ENCODE measurements around the gene AGK. TPM values are rescaled to one million over a fixed set of nuclear protein-coding genes. Genes with fewer than 3 reads are reported as not detected.
"Not testable (repeated sequence)": the region's sequence is repeated elsewhere in the genome, so short reads cannot be mapped to it uniquely, and the experiment has no call there.

AGK gene
- total RNA-seq, 4 donors from 2014 or later, result 21.0 to 30.8 (median 25.5) TPM

- Histone ChIP-seq H3K27ac (no peak overlapping the region), H3K4me1 (no peaks in the 10 kb centered on the region), H3K9me3 (no peaks in the 10 kb centered on the region), H3K36me3 (peaks cover 0 to 41% of the 10 kb centered on the region in 2 donors), H3K27me3 (no peaks in the 10 kb centered on the region), H3K4me3 (no peak overlapping the region)
- ATAC-seq, result no peak
- TF ChIP-seq POLR2AphosphoS5 (IDR thresholded peaks at IDR 0.05), result no peak
- TF ChIP-seq EP300 (IDR thresholded peaks at IDR 0.05), result no peak
- TF ChIP-seq POLR2A (IDR thresholded peaks at IDR 0.05), result no peak
- TF ChIP-seq, protein P1, sequence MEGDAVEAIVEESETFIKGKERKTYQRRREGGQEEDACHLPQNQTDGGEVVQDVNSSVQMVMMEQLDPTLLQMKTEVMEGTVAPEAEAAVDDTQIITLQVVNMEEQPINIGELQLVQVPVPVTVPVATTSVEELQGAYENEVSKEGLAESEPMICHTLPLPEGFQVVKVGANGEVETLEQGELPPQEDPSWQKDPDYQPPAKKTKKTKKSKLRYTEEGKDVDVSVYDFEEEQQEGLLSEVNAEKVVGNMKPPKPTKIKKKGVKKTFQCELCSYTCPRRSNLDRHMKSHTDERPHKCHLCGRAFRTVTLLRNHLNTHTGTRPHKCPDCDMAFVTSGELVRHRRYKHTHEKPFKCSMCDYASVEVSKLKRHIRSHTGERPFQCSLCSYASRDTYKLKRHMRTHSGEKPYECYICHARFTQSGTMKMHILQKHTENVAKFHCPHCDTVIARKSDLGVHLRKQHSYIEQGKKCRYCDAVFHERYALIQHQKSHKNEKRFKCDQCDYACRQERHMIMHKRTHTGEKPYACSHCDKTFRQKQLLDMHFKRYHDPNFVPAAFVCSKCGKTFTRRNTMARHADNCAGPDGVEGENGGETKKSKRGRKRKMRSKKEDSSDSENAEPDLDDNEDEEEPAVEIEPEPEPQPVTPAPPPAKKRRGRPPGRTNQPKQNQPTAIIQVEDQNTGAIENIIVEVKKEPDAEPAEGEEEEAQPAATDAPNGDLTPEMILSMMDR (IDR thresholded peaks at IDR 0.05), result no peak
- WGBS, 2 donors (ENCODE audit: low coverage in 1 of 2), result 70% methylated on average over 2 of the region's 2 CpGs
Observed at GRCh38 chr7:141640239-141640840, 89.1 kb downstream of the AGK start.

GRCh38 chr7:141641876-141642275 is 90.7 kb downstream of the AGK start:
- WGBS, 2 donors (ENCODE audit: low coverage in 1 of 2), result 68 to 89% methylated on average over 2 to 3 of the region's 3 CpGs
- no peak for ATAC-seq
- H3K27me3 ChIP-seq, result no peaks in the 10 kb centered on the region
- H3K4me1 ChIP-seq, result no peaks in the 10 kb centered on the region
- H3K9me3 ChIP-seq, result no peaks in the 10 kb centered on the region
- H3K36me3 ChIP-seq, result peaks cover 0 to 37% of the 10 kb centered on the region in 2 donors
- TF ChIP-seq EP300 (IDR thresholded peaks at IDR 0.05) (no peak), POLR2A (IDR thresholded peaks at IDR 0.05) (no peak), POLR2AphosphoS5 (IDR thresholded peaks at IDR 0.05) (no peak)
- TF ChIP-seq, protein P1 (IDR thresholded peaks at IDR 0.05), result no peak
- no peak overlapping the region for H3K27ac ChIP-seq
- no peak overlapping the region for H3K4me3 ChIP-seq

- ATAC-seq, result no peak
- H3K9me3 ChIP-seq, result no peaks in the 10 kb centered on the region
- no peak overlapping the region for H3K4me3 ChIP-seq
- no peaks in the 10 kb centered on the region for H3K27me3 ChIP-seq
- TF ChIP-seq POLR2AphosphoS5 (IDR thresholded peaks at IDR 0.05) (no peak), POLR2A (IDR thresholded peaks at IDR 0.05) (no peak), EP300 (IDR thresholded peaks at IDR 0.05) (no peak)
- TF ChIP-seq, protein P1 (IDR thresholded peaks at IDR 0.05), result no peak
- no peak overlapping the region for H3K27ac ChIP-seq
- H3K4me1 ChIP-seq, result peaks cover 0 to 20% (median 3%) of the 10 kb centered on the region in 3 donors
- peaks cover 0 to 35% of the 10 kb centered on the region in 2 donors for H3K36me3 ChIP-seq
Observed at GRCh38 chr7:141645188-141645587, 94.0 kb downstream of the AGK start.

DNA sequence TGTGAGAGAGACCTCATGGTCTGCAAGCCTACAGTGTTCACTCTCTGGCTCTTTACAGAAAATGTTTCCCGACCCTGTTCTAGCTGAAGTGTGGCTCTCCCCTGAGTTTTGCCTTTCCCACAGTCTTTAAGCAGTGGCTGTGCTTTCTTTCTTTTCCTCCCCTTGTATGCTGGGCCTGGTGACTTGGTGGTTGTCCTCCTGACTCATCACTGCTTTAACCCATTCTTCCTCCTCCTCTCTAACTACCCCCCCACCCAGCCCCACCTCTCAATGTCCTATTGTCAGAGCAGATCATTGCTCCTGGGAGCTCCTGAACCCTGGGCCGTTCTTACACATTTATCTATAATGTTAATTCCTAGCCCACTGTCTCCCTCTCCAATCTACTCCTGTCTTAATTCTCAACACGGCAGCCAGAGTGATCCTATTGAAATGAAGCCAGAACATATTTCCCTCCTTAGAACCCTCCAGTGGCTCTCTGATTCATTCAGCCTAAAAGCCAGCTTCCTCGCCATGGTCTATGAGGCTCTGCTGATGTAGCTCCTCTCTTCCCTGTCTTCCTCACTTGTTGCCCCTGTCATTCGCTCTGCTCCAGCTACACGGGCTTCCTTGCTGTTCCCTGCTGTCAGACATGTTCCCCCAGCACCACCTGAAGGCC is 95.7 kb downstream of the AGK start:
- Histone ChIP-seq H3K36me3 (peaks cover 0 to 24% of the 10 kb centered on the region in 2 donors), H3K27me3 (no peaks in the 10 kb centered on the region), H3K4me3 (no peak overlapping the region), H3K27ac (no peak overlapping the region), H3K9me3 (no peaks in the 10 kb centered on the region), H3K4me1 (peaks cover 0 to 20% (median 3%) of the 10 kb centered on the region in 3 donors)
- 77 to 79% methylated on average over 6 of the region's 6 CpGs for WGBS, 2 donors (ENCODE audit: low coverage in 1 of 2)
- TF ChIP-seq POLR2AphosphoS5 (IDR thresholded peaks at IDR 0.05) (no peak), EP300 (IDR thresholded peaks at IDR 0.05) (no peak), POLR2A (IDR thresholded peaks at IDR 0.05) (no peak)
- no peak for ATAC-seq

DNA sequence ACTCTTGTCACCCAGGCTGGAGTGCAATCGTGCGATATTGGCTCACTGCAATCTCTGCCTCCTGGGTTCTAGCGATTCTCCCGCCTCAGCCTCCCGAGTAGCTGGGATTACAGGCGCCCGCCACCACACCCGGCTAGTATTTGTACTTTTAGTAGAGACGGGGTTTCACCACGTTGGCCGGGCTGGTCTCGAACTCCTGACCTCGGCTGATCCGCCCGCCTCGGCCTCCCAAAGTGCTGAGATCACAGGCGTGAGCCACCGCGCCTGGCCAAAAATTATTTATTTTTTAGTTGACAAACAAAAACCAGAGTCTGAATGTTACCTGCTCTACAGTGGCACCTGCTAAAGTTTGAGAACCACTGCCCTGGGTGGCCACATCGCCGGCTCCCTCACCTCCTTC is 96.5 kb downstream of the AGK start:
- WGBS, 2 donors (ENCODE audit: low coverage in 1 of 2), result 96 to 100% methylated on average over 2 to 16 of the region's 21 CpGs
- not testable (repeated sequence) for H3K4me3 ChIP-seq, H3K27ac ChIP-seq, H3K27me3 ChIP-seq, ATAC-seq, H3K9me3 ChIP-seq
- Histone ChIP-seq H3K4me1 (peaks cover 0 to 20% (median 3%) of the 10 kb centered on the region in 3 donors), H3K36me3 (peaks cover 0 to 22% of the 10 kb centered on the region in 2 donors)
